GM23338 (cell line): Measurements from ENCODE around the gene SMPDL3A. TPM values are rescaled to one million over a fixed set of nuclear protein-coding genes. Genes with fewer than 3 reads are reported as not detected.

Experiments used
- ATAC-seq: fragments of 200-7000 bp; cut with Tn5 transposase; 3 replicates; pipeline ENCODE4 v1.9.1; 2020
- DNase-seq: peaks from one replicate; pipeline ENCODE4 v3.0.0-alpha.2; 2015; ENCODE audit warnings: low spot score
- H2AFZ ChIP-seq: fragments of 200-600 bp; sonication (generic); 2 replicates; pipeline ENCODE4 v1.8.0; 2016; ENCODE audit warnings: antibody characterized with exemption, mild to moderate bottlenecking, moderate library complexity
- H3F3A ChIP-seq: fragments of 200-600 bp; sonication (generic); replicated peaks from 2 replicates; pipeline ENCODE4 v1.8.0; 2017; ENCODE audit warnings: antibody characterized with exemption, mixed run types, low read depth
- H3K27ac ChIP-seq: fragments of 200-600 bp; sonication (generic); 2 replicates; pipeline ENCODE4 v1.6.1; 2016; ENCODE audit warnings: low read depth
- H3K27me3 ChIP-seq: fragments of 200-600 bp; sonication (generic); 2 replicates; pipeline ENCODE4 v1.8.0; 2016; ENCODE audit warnings: mild to moderate bottlenecking, mixed run types, moderate library complexity; ENCODE audit not compliant: insufficient read depth
- H3K36me3 ChIP-seq: fragments of 200-600 bp; sonication (generic); 2 replicates; pipeline ENCODE4 v1.8.0; 2016; ENCODE audit warnings: mild to moderate bottlenecking; ENCODE audit not compliant: insufficient read depth
- H3K4me1 ChIP-seq: fragments of 200-600 bp; sonication (generic); 2 replicates; pipeline ENCODE4 v1.8.0; 2016; ENCODE audit warnings: mild to moderate bottlenecking, moderate library complexity; ENCODE audit not compliant: insufficient read depth
- H3K4me2 ChIP-seq: fragments of 200-600 bp; sonication (generic); 2 replicates; pipeline ENCODE4 v1.7.1; 2017; ENCODE audit warnings: mixed run types
- H3K4me3 ChIP-seq: fragments of 200-600 bp; sonication (generic); 2 replicates; pipeline ENCODE4 v1.6.1; 2016; ENCODE audit warnings: mixed run types
- H3K79me2 ChIP-seq: fragments of 200-600 bp; sonication (generic); replicated peaks from 2 replicates; pipeline ENCODE4 v1.8.0; 2017; ENCODE audit warnings: mild to moderate bottlenecking; ENCODE audit not compliant: insufficient read depth
- H3K9me2 ChIP-seq: fragments of 200-600 bp; sonication (generic); 2 replicates; pipeline ENCODE4 v1.8.0; 2017; ENCODE audit not compliant: insufficient read depth
- H4K20me1 ChIP-seq: fragments of 200-600 bp; sonication (generic); replicated peaks from 2 replicates; pipeline ENCODE4 v1.8.0; 2017; ENCODE audit warnings: mild to moderate bottlenecking; ENCODE audit not compliant: insufficient read depth
- H3K27ac Mint-ChIP-seq: 2 replicates; pipeline ENCODE4 v1.8.0; 2020; ENCODE audit warnings: inconsistent platforms, mild to moderate bottlenecking, moderate library complexity, mixed read lengths
- H3K27me3 Mint-ChIP-seq: 3 replicates; pipeline ENCODE4 v1.8.0; 2022; ENCODE audit warnings: low read depth, mild to moderate bottlenecking, moderate library complexity, mixed read lengths, inconsistent platforms; ENCODE audit not compliant: insufficient read depth, poor library complexity
- H3K36me3 Mint-ChIP-seq: 3 replicates; pipeline ENCODE4 v1.8.0; 2021; ENCODE audit warnings: low read depth, mild to moderate bottlenecking, inconsistent platforms, moderate library complexity, mixed read lengths
- H3K4me1 Mint-ChIP-seq: 3 replicates; pipeline ENCODE4 v1.8.0; 2020; ENCODE audit warnings: mild to moderate bottlenecking, inconsistent platforms, mixed read lengths
- H3K4me3 Mint-ChIP-seq: 3 replicates; pipeline ENCODE4 v1.8.0; 2021; ENCODE audit warnings: moderate library complexity, mild to moderate bottlenecking, inconsistent platforms, mixed read lengths
- H3K9me3 Mint-ChIP-seq: 3 replicates; pipeline ENCODE4 v1.8.0; 2020; ENCODE audit warnings: moderate library complexity, mild to moderate bottlenecking, inconsistent platforms, mixed read lengths
- CREB1 ChIP-seq: fragments of 250-450 bp; sonication (Bioruptor Pico); IDR thresholded peaks from 2 replicates; pipeline ENCODE4 v1.5.0; 2020; ENCODE audit warnings: low read depth, mild to moderate bottlenecking, moderate library complexity
- EZH2 ChIP-seq: fragments of 200-600 bp; sonication (generic); IDR thresholded peaks from one replicate; pipeline ENCODE4 v1.8.0; 2017; ENCODE audit warnings: antibody characterized with exemption, mild to moderate bottlenecking, low read depth; ENCODE audit not compliant: unreplicated experiment
- JUNB ChIP-seq: IDR thresholded peaks from one replicate; pipeline ENCODE4 v1.6.1; 2016; ENCODE audit warnings: antibody characterized with exemption; ENCODE audit not compliant: unreplicated experiment
- POLR2AphosphoS5 ChIP-seq: IDR thresholded peaks from 2 replicates; pipeline ENCODE4 v1.6.1; 2016; ENCODE audit warnings: antibody characterized with exemption, low read depth
- ZNF114 ChIP-seq: fragments of 250-450 bp; sonication (Bioruptor Pico); IDR thresholded peaks from 2 replicates; pipeline ENCODE4 v1.5.0; 2020; ENCODE audit warnings: mild to moderate bottlenecking, moderate library complexity
- polyA plus RNA-seq: library from polyadenylated mRNA; unstranded; fragments of >200 nt; fragmentation: Nextera tagmentation; extraction: Ambion mirVana; gene quantifications from 2 replicates; pipeline ENCODE4 v1.2.1, GENCODE V29; 2016
- total RNA-seq: library from RNA; depleted of rRNA; stranded (reverse); fragments of >200 nt; shearing (Covaris generic); gene quantifications from 2 replicates; pipeline ENCODE4 v1.2.3, GENCODE V29; 2014
- TF ChIP-seq, protein P1 (sequence below), 2 experiments: fragments of 200-600 bp in 1 of 2; sonication (generic) in 1 of 2; conservative IDR thresholded peaks; 2 replicates each; pipeline versions ENCODE4 v1.5.1 to v1.6.1; 2016 to 2017; ENCODE audit warnings: antibody characterized with exemption in 2 of 2, low read depth in 2 of 2, mild to moderate bottlenecking in 2 of 2, moderate library complexity in 1 of 2
- TF ChIP-seq, protein P2 (sequence below): fragments of 250-450 bp; sonication (Bioruptor Pico); IDR thresholded peaks from 2 replicates; pipeline ENCODE4 v1.5.0; 2020; ENCODE audit warnings: mild to moderate bottlenecking, moderate library complexity
- TF ChIP-seq, protein P3 (sequence below): IDR thresholded peaks from 2 replicates; pipeline ENCODE4 v1.6.1; 2016; ENCODE audit warnings: antibody characterized with exemption

SMPDL3A gene
- total and polyA plus RNA-seq, 2 experiments from 2014 or later, result 3.5 to 6.3 TPM

DNA sequence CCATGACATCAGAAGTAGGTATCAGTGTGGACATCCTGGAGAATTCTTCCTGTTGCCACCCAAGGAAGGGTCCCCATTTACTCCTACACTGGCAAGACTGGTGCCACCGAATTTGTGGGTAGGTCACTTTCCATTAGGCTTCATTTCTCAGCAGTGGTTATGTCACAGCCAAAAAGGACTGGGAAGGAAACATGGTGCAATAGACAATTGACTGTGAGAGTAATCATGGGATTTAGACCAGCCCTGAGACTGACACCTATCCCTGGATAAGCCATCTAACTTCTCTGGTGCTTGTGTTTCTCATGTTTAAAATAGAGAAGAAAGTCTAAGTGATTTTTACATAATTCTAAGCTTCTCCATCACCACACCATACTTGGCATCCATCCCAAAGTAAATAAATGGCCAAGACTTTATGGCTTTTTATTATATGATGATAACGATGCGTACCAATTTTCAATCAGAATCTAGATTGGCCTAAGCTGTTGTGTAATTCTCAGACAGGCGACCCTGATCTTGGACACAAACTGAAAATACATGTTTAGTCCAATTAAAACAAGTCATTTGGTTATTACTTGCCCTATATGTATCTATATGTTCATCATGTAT, 10.2 kb downstream of the SMPDL3A start (continued):
- TF ChIP-seq, protein P1, sequence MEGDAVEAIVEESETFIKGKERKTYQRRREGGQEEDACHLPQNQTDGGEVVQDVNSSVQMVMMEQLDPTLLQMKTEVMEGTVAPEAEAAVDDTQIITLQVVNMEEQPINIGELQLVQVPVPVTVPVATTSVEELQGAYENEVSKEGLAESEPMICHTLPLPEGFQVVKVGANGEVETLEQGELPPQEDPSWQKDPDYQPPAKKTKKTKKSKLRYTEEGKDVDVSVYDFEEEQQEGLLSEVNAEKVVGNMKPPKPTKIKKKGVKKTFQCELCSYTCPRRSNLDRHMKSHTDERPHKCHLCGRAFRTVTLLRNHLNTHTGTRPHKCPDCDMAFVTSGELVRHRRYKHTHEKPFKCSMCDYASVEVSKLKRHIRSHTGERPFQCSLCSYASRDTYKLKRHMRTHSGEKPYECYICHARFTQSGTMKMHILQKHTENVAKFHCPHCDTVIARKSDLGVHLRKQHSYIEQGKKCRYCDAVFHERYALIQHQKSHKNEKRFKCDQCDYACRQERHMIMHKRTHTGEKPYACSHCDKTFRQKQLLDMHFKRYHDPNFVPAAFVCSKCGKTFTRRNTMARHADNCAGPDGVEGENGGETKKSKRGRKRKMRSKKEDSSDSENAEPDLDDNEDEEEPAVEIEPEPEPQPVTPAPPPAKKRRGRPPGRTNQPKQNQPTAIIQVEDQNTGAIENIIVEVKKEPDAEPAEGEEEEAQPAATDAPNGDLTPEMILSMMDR (conservative IDR thresholded peaks at IDR 0.05; ENCODE audit: low read depth in 2 of 2), result no peak

DNA sequence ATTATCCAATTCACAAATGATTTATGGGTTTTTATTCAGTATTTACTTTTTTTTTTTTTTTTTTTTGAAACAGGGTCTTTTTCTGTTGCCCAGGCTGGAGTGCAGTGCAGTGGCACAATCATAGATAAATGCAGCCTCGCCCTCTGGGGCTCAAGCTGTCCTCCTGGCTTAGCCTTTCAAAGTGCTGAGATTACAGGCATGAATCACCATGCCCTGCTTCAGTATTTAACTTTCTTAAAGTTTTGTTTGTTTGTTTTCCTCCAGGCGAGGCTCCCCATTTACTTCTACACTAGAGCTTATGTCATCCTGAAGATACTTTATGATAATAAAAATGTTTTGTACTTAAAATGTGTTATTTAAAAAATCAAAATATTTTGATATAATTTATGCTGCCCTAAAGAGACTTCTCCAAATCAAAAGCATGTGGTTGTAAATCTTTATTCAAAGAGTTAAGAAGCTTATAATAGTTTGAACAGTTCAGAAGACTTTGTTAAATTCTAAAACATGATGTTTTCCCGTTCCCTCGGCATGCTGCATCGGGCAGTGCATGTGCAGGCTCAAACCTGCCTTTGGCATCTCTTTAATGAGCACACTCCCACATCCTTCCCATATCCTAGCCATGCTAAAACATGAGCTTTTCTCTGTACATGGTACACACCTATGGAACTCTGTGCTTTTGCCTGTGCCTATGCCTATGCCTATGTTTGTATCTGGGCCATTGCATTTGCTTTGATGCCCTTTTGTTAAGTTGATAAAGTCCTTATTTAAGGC, 11.0 kb downstream of the SMPDL3A start:
- H3K4me3 Mint-ChIP-seq, result no peak overlapping the region
- no peaks in the 10 kb centered on the region for H4K20me1 ChIP-seq
- no peak overlapping the region for H3K27ac ChIP-seq
- no peaks in the 10 kb centered on the region for H3K9me2 ChIP-seq
- no peak overlapping the region for H2AFZ ChIP-seq
- DNase-seq, result no peak
- TF ChIP-seq, protein P1 (conservative IDR thresholded peaks at IDR 0.05; ENCODE audit: low read depth in 2 of 2), result no peak
- TF ChIP-seq CREB1 (CRISPR knock-in tag) (no peak), EZH2 (no peak), POLR2AphosphoS5 (no peak), JUNB (no peak), ZNF114 (no peak)
- TF ChIP-seq, protein P2, sequence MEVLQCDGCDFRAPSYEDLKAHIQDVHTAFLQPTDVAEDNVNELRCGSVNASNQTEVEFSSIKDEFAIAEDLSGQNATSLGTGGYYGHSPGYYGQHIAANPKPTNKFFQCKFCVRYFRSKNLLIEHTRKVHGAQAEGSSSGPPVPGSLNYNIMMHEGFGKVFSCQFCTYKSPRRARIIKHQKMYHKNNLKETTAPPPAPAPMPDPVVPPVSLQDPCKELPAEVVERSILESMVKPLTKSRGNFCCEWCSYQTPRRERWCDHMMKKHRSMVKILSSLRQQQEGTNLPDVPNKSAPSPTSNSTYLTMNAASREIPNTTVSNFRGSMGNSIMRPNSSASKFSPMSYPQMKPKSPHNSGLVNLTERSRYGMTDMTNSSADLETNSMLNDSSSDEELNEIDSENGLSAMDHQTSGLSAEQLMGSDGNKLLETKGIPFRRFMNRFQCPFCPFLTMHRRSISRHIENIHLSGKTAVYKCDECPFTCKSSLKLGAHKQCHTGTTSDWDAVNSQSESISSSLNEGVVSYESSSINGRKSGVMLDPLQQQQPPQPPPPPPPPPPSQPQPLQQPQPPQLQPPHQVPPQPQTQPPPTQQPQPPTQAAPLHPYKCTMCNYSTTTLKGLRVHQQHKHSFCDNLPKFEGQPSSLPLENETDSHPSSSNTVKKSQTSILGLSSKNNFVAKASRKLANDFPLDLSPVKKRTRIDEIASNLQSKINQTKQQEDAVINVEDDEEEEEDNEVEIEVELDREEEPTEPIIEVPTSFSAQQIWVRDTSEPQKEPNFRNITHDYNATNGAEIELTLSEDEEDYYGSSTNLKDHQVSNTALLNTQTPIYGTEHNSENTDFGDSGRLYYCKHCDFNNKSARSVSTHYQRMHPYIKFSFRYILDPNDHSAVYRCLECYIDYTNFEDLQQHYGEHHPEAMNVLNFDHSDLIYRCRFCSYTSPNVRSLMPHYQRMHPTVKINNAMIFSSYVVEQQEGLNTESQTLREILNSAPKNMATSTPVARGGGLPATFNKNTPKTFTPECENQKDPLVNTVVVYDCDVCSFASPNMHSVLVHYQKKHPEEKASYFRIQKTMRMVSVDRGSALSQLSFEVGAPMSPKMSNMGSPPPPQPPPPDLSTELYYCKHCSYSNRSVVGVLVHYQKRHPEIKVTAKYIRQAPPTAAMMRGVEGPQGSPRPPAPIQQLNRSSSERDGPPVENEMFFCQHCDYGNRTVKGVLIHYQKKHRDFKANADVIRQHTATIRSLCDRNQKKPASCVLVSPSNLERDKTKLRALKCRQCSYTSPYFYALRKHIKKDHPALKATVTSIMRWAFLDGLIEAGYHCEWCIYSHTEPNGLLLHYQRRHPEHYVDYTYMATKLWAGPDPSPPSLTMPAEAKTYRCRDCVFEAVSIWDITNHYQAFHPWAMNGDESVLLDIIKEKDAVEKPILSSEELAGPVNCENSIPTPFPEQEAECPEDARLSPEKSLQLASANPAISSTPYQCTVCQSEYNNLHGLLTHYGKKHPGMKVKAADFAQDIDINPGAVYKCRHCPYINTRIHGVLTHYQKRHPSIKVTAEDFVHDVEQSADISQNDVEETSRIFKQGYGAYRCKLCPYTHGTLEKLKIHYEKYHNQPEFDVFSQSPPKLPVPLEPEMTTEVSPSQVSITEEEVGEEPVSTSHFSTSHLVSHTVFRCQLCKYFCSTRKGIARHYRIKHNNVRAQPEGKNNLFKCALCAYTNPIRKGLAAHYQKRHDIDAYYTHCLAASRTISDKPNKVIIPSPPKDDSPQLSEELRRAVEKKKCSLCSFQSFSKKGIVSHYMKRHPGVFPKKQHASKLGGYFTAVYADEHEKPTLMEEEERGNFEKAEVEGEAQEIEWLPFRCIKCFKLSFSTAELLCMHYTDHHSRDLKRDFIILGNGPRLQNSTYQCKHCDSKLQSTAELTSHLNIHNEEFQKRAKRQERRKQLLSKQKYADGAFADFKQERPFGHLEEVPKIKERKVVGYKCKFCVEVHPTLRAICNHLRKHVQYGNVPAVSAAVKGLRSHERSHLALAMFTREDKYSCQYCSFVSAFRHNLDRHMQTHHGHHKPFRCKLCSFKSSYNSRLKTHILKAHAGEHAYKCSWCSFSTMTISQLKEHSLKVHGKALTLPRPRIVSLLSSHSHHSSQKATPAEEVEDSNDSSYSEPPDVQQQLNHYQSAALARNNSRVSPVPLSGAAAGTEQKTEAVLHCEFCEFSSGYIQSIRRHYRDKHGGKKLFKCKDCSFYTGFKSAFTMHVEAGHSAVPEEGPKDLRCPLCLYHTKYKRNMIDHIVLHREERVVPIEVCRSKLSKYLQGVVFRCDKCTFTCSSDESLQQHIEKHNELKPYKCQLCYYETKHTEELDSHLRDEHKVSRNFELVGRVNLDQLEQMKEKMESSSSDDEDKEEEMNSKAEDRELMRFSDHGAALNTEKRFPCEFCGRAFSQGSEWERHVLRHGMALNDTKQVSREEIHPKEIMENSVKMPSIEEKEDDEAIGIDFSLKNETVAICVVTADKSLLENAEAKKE, result no peak
- TF ChIP-seq, protein P3, sequence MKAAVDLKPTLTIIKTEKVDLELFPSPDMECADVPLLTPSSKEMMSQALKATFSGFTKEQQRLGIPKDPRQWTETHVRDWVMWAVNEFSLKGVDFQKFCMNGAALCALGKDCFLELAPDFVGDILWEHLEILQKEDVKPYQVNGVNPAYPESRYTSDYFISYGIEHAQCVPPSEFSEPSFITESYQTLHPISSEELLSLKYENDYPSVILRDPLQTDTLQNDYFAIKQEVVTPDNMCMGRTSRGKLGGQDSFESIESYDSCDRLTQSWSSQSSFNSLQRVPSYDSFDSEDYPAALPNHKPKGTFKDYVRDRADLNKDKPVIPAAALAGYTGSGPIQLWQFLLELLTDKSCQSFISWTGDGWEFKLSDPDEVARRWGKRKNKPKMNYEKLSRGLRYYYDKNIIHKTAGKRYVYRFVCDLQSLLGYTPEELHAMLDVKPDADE, result no peak
- no peaks in the 10 kb centered on the region for H3K4me1 ChIP-seq
- no peaks in the 10 kb centered on the region for H3K36me3 ChIP-seq
- H3K27ac Mint-ChIP-seq, result no peak overlapping the region
- no peak overlapping the region for H3K4me2 ChIP-seq
- H3K27me3 ChIP-seq, result no peaks in the 10 kb centered on the region
- H3K9me3 Mint-ChIP-seq, result no peaks in the 10 kb centered on the region
- ATAC-seq, result no peak
- H3K79me2 ChIP-seq, result no peaks in the 10 kb centered on the region
- no peaks in the 10 kb centered on the region for H3K27me3 Mint-ChIP-seq
- H3F3A ChIP-seq, result no peaks in the 10 kb centered on the region
- no peak overlapping the region for H3K4me3 ChIP-seq
- no peaks in the 10 kb centered on the region for H3K36me3 Mint-ChIP-seq
- peaks cover 9% of the 10 kb centered on the region; the same call in 2 of the 3 replicates for H3K4me1 Mint-ChIP-seq
